Measurements from ENCODE around the gene RRP9.

GRCh38 chr3:51950899-51951298 is 9.2 kb upstream of the RRP9 start:
- TF ChIP-seq CTCF (IDR thresholded peaks at IDR 0.05) (no peak), POLR2A (IDR thresholded peaks at IDR 0.05) (no peak)

Measured in adrenal gland (tissue), 5 donors.